Fibroblast of mammary gland (primary cell): ENCODE results near the gene CA11.
"Not testable (repeated sequence)": the region's sequence is repeated elsewhere in the genome, so short reads cannot be mapped to it uniquely, and the experiment has no call there.

Experiments used
- DNase-seq: peaks from one replicate; pipeline ENCODE4 v3.0.0-alpha.2; 2010; ENCODE audit warnings: low read depth
- H3K4me3 ChIP-seq: 2 replicates; pipeline ENCODE4 v1.5.1; 2011; ENCODE audit warnings: low read depth, mild to moderate bottlenecking, low read length, moderate library complexity; ENCODE audit not compliant: control insufficient read depth
- CTCF ChIP-seq: conservative IDR thresholded peaks from 2 replicates; pipeline ENCODE4 v1.5.1; 2011; ENCODE audit warnings: low read depth, low read length, inconsistent platforms; ENCODE audit not compliant: control insufficient read depth, insufficient read depth

CA11 gene

DNA sequence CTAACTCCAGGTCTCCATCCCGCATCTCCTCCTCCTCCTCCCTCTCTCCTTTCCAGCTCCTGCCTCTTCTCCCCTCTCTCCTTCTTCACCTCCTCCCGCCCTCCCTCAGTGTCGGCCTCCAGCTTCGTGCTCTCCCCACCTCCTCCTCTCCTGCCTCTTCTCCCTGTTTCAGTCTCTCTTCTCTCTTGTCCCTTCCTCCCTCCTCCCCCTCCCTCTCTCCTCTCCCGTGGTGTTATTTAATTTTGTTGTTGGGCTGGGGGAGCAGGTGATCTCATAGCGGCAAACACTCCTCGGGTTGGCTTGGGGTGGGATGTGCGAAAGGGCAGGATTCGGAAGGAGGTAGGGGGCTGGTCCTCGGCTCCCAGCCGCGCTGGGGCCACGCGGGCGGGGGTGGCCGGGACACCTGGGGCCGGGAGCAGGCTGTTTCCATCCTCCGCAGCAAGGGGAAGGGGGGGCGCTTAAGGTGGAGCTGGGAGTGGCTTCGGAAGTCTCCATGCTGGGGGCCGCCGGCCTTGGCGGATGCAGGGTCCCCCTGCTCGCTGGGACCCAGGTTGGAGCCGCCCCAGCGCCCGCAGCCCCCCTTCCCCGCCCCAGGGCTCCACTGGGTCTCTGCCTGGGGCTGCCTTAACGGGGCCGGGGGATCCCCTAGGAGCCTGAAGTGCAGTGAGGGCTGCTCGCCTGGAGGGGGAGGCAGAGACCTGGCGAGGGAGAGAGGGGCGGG, at the start of gene CA11:
Gene CA11 (minus strand): TSS at position 187 of the 721 bp plus-strand sequence. CDS start 555 bp downstream, outside the sequence.
- peak; percentile 70 for DNase-seq
- peak; percentile 79 for TF ChIP-seq CTCF
- peak within 1 kb of the TSS; percentile 36 for H3K4me3 ChIP-seq

DNA sequence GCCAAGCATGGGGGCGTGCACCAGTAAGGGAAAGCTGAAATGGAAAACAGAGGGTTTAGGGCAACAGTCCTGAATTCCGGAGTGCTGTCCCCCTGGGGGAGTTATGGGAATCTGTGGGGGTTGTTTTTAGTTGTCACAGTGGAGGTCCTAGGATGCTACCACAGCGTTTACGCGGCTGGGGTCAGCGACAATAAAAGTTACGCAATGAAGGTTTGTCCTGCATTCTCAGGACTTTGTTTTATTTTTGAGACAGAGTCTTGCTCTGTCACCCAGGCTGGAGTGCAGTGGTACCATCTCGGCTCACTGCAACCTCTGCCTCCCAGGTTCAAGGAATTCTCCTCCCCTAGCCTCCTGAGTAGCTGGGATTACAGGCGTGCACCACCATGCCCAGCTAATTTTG, 47.6 kb upstream of the CA11 start:
- DNase-seq, H3K4me3 ChIP-seq: not testable (repeated sequence)

- TF ChIP-seq CTCF: no peak
- H3K4me3 ChIP-seq: no peak overlapping the region
- DNase-seq: no peak
These were observed 43.5 kb upstream of the CA11 start for GRCh38 chr19:48689449-48689848.

DNA sequence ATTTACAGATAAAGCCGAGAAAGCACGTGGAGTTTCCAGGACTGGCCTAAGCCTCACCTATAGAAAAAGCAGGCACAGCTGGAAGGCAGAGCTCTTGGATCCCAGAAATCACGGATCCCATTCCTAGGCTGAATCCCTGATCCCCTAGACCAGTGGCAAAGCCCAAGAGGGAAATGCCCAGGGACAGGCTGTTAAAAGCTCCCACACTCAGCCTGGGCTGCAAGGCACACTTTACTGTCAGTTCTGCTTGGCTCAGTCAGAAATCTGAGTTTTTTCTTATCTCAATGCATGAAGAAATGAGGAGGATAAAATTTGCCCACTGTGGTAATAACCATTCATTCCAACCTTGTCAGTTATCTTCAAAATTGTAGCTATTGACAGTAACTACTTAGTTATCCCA, 41.8 kb upstream of the CA11 start:
- H3K4me3 ChIP-seq: no peak overlapping the region
- TF ChIP-seq CTCF: no peak
- DNase-seq: no peak

DNA sequence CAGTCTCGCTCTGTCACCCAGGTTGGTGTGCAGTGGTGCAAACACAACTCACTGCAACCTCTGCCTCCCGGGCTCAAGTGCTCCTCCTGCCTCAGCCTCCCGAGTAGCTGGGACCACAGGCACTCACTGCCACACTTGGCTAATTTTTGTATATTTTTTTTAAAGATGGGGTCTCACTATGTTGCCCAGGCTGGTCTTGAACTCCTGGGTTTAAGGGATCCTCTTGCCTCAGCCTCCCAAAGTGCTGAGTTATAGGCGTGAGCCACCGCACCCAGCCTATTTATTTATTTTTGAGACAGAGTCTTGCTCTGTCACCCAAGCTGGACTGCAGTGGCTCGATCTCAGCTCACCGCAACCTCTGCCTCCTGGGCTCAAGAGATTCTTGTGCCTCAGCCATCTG, 40.6 kb upstream of the CA11 start:
- not testable (repeated sequence) for H3K4me3 ChIP-seq, DNase-seq

DNA sequence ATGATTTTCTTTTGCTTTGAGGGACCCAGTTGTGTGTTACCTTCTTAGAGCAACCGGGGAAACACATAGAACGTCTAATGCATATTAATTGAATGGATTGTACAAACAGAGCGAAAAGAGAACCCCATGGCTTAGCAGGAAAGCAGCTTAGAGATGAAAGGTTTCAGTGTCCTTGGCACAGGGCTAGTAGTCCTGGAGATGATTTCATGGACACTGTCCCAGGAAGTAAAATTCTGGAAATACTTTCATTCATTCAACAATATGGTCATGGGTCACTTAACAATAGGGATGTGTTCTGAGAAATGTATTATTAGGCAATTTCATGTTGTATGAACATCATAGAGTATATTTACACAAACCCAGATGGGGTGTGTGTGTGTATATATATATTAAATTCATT, 40.1 kb upstream of the CA11 start:
- no peak for TF ChIP-seq CTCF
- H3K4me3 ChIP-seq: no peak overlapping the region
- peak; percentile 32 for DNase-seq

GRCh38 chr19:48685583-48685982, 39.6 kb upstream of the CA11 start:
- DNase-seq: no peak
- no peak for TF ChIP-seq CTCF
- H3K4me3 ChIP-seq: no peak overlapping the region

- TF ChIP-seq CTCF: no peak
- peak overlapping the region; percentile 10 for H3K4me3 ChIP-seq
- DNase-seq: peak; percentile 44
These were observed 37.4 kb upstream of the CA11 start for GRCh38 chr19:48683349-48683748.
